A549 (cell line): Measurements from ENCODE around the gene BPIFA1. TPM values are rescaled to one million over a fixed set of nuclear protein-coding genes. Genes with fewer than 3 reads are reported as not detected.

Experiments used
- ATAC-seq, 2 experiments: fragments of 200-7000 bp in 1 of 2; fragments of >200 bp in 1 of 2; cut with Nextera tagmentation in 1 of 2; cut with Tn5 transposase in 1 of 2; 3 replicates each; pipeline versions ENCODE4 v1.8.0 to v1.9.1; 2018 to 2020; ENCODE audit warnings: mild to moderate bottlenecking in 1 of 2, moderate library complexity in 1 of 2
- CTCF ChIA-PET: fragments of 300-600 bp; sonication (Branson Sonifier 250); formaldehyde crosslinking; extraction: SDS; loops from one replicate; lab custom pipeline; 2021; ENCODE audit warnings: antibody characterized with exemption, inconsistent platforms; lab: Yijun Ruan, JAX
- POLR2A ChIA-PET: fragments of 350-600 bp; formaldehyde crosslinking; extraction: SDS; loops from one replicate; lab custom pipeline; 2021; ENCODE audit warnings: antibody characterized with exemption, inconsistent platforms; lab: Yijun Ruan, JAX
- DNase-seq, 2 experiments: peaks; one replicate each; pipeline versions ENCODE4 v3.0.0 to v3.0.0-alpha.2; 2011 to 2016; ENCODE audit warnings: low read depth in 1 of 2, low spot score in 1 of 2
- FAIRE-seq: peaks from 2 replicates; lab custom pipeline; 2011; peaks lifted over from hg19 to GRCh38; lab: Jason Lieb, UNC
- H3K27ac ChIP-seq, 2 experiments: fragments of >200 bp; sonication (Bioruptor Twin); formaldehyde crosslinking; 3 replicates each; pipeline ENCODE4 v1.5.1; 2016 to 2017
- H3K4me1 ChIP-seq: fragments of >200 bp; sonication (Bioruptor Twin); formaldehyde crosslinking; 3 replicates; pipeline ENCODE4 v1.6.1; 2016
- H3K4me2 ChIP-seq: fragments of >200 bp; sonication (Bioruptor Twin); formaldehyde crosslinking; 3 replicates; pipeline ENCODE4 v1.6.1; 2016
- H3K4me3 ChIP-seq: fragments of >200 bp; sonication (Bioruptor Twin); formaldehyde crosslinking; 3 replicates; pipeline ENCODE4 v1.5.1; 2016
- H3K9me3 ChIP-seq: fragments of >200 bp; sonication (Bioruptor Twin); formaldehyde crosslinking; 3 replicates; pipeline ENCODE4 v1.6.1; 2016
- CEBPB ChIP-seq, 2 experiments: fragments of >200 bp in 1 of 2; sonication (Bioruptor Twin) in 1 of 2; formaldehyde crosslinking in 1 of 2; IDR thresholded peaks; 2 replicates each; pipeline ENCODE4 v1.6.1; 2012 to 2016
- EHF ChIP-seq: fragments of 250-450 bp; sonication (Bioruptor Pico); IDR thresholded peaks from 2 replicates; pipeline ENCODE4 v1.5.0; 2020; ENCODE audit warnings: mild to moderate bottlenecking
- EP300 ChIP-seq, 2 experiments: fragments of >200 bp; sonication (Bioruptor Twin); formaldehyde crosslinking; IDR thresholded peaks; 2 replicates in 1 of 2; 3 replicates in 1 of 2; pipeline ENCODE4 v1.6.1; 2016 to 2017
- ESRRA ChIP-seq: fragments of 150-350 bp; IDR thresholded peaks from 2 replicates; pipeline ENCODE4 v1.6.1; 2014; ENCODE audit warnings: mild to moderate bottlenecking, low read length, borderline replicate concordance
- HEYL ChIP-seq: fragments of 250-450 bp; sonication (Bioruptor Pico); IDR thresholded peaks from 2 replicates; pipeline ENCODE4 v1.8.0; 2021; ENCODE audit warnings: mild to moderate bottlenecking, moderate library complexity
- JUNB ChIP-seq: fragments of >200 bp; sonication (Bioruptor Twin); formaldehyde crosslinking; IDR thresholded peaks from 2 replicates; pipeline ENCODE4 v1.6.1; 2016
- KDM1A ChIP-seq: fragments of 200-600 bp; sonication (generic); IDR thresholded peaks from 2 replicates; pipeline ENCODE4 v1.6.1; 2016; ENCODE audit warnings: low read depth, mild to moderate bottlenecking
- KDM5A ChIP-seq: fragments of 200-600 bp; sonication (generic); IDR thresholded peaks from 2 replicates; pipeline ENCODE4 v1.6.1; 2016; ENCODE audit warnings: antibody characterized with exemption, mild to moderate bottlenecking
- MYC ChIP-seq: IDR thresholded peaks from 2 replicates; pipeline ENCODE4 v1.6.1; 2012; ENCODE audit warnings: mild to moderate bottlenecking, inconsistent platforms, low read length, improper control_type of control experiment, borderline replicate concordance
- NFE2L2 ChIP-seq: fragments of 150-350 bp; conservative IDR thresholded peaks from 2 replicates; pipeline ENCODE4 v1.6.1; 2014; ENCODE audit warnings: low read length
- NPAS2 ChIP-seq: fragments of 250-450 bp; sonication (Bioruptor Pico); IDR thresholded peaks from 2 replicates; pipeline ENCODE4 v1.8.0; 2022; ENCODE audit warnings: mild to moderate bottlenecking, moderate library complexity, borderline replicate concordance
- RAD21 ChIP-seq, 2 experiments: fragments of >200 bp in 1 of 2; sonication (Bioruptor Twin) in 1 of 2; formaldehyde crosslinking in 1 of 2; IDR thresholded peaks in 1 of 2; conservative IDR thresholded peaks in 1 of 2; 2 replicates in 1 of 2; 3 replicates in 1 of 2; pipeline ENCODE4 v1.6.1; 2012 to 2018; ENCODE audit warnings: inconsistent platforms in 1 of 2
- RFX5 ChIP-seq: fragments of 450-650 bp; IDR thresholded peaks from 2 replicates; pipeline ENCODE4 v1.7.1; 2014; ENCODE audit warnings: antibody characterized with exemption, mild to moderate bottlenecking, moderate library complexity
- SMC3 ChIP-seq: fragments of >200 bp; sonication (Bioruptor Twin); formaldehyde crosslinking; IDR thresholded peaks from 3 replicates; pipeline ENCODE4 v1.6.1; 2018; ENCODE audit warnings: inconsistent platforms
- SREBF2 ChIP-seq: fragments of 450-650 bp; IDR thresholded peaks from 2 replicates; pipeline ENCODE4 v1.6.1; 2014; ENCODE audit warnings: mild to moderate bottlenecking, moderate library complexity
- TFCP2L1 ChIP-seq: fragments of 250-450 bp; sonication (Bioruptor Pico); IDR thresholded peaks from 2 replicates; pipeline ENCODE4 v1.5.0; 2021; ENCODE audit warnings: mild to moderate bottlenecking
- ZFP36 ChIP-seq: fragments of 450-650 bp; IDR thresholded peaks from 2 replicates; pipeline ENCODE4 v1.6.1; 2014; ENCODE audit warnings: borderline replicate concordance; ENCODE audit not compliant: partially characterized antibody
- ZSCAN20 ChIP-seq: fragments of 250-450 bp; sonication (Bioruptor Pico); IDR thresholded peaks from 2 replicates; pipeline ENCODE4 v1.8.0; 2022; ENCODE audit warnings: mild to moderate bottlenecking, moderate library complexity
- WGBS: methylation state at CpG from one replicate; pipeline ENCODE4 v1.1.6; 2017; ENCODE audit errors: missing lambda C conversion rate; 5-methylcytosine and 5-hydroxymethylcytosine counted together
- polyA plus RNA-seq, 4 experiments: library from polyadenylated mRNA; depleted of rRNA in 3 of 4; stranded (reverse); fragments of >200 nt; fragmentation: RNase III in 1 of 4; extraction: RNeasy Plus Mini Kit Qiagen cat#74134 plus additional on column Dnase treatment in 1 of 4; gene quantifications; 2 replicates in 3 of 4; 3 replicates in 1 of 4; pipeline ENCODE4 v1.2.3, GENCODE V29; 2011 to 2017
- TF ChIP-seq, protein P1 (sequence below): fragments of 250-450 bp; sonication (Bioruptor Pico); IDR thresholded peaks from 2 replicates; pipeline ENCODE4 v1.5.0; 2020; ENCODE audit warnings: low read depth, mild to moderate bottlenecking, moderate library complexity
- TF ChIP-seq, protein P2 (sequence below): fragments of 150-350 bp; IDR thresholded peaks from 2 replicates; pipeline ENCODE4 v1.6.1; 2014; ENCODE audit warnings: low read depth, mild to moderate bottlenecking, low read length
- TF ChIP-seq, protein P3 (sequence below): fragments of >200 bp; sonication (Bioruptor Twin); formaldehyde crosslinking; IDR thresholded peaks from 2 replicates; pipeline ENCODE4 v1.6.1; 2016
- TF ChIP-seq, protein P4 (sequence below): fragments of >200 bp; sonication (Bioruptor Twin); formaldehyde crosslinking; IDR thresholded peaks from 3 replicates; pipeline ENCODE4 v1.5.1; 2016

BPIFA1 gene
- polyA plus RNA-seq, 2 of the 4 experiments (the other 2 are of a cell fraction) = not detected

DNA sequence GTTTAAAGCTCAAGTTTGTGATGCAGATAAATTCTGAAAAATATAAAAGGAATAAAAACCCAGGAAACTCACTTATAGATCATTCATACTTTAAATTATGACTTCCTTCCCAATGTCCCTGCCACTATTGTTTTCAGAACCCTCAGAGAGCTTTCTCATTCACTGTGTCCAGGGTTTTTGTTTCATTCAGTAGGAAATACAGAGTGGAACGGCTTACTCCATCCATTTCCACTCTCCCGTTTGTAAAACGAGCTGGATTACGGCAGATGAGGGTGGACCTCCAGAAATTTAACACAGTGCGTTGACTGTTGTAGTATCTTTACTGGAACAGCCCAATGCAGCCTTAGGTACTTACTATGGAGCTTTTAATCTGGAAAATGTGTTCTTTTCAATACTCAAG, 23.6 kb downstream of the BPIFA1 start:
- Histone ChIP-seq H3K4me1 (no peaks in the 10 kb centered on the region), H3K9me3 (peaks cover 8% of the 10 kb centered on the region), H3K27ac (no peak overlapping the region), H3K4me3 (no peak overlapping the region), H3K4me2 (no peak overlapping the region)
- POLR2A ChIA-PET = no interaction called here
- FAIRE-seq (no peak), ATAC-seq (no peak), DNase-seq (no peak)
- TF ChIP-seq NFE2L2 = no peak
- no peak for TF ChIP-seq KDM5A
- TF ChIP-seq CEBPB (IDR thresholded peaks at IDR 0.05) = no peak
- no peak for TF ChIP-seq EHF (CRISPR knock-in tag)
- TF ChIP-seq, protein P1, sequence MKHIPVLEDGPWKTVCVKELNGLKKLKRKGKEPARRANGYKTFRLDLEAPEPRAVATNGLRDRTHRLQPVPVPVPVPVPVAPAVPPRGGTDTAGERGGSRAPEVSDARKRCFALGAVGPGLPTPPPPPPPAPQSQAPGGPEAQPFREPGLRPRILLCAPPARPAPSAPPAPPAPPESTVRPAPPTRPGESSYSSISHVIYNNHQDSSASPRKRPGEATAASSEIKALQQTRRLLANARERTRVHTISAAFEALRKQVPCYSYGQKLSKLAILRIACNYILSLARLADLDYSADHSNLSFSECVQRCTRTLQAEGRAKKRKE = no peak
- TF ChIP-seq ZFP36 = no peak
- TF ChIP-seq NPAS2 (CRISPR knock-in tag) = no peak
- no peak for TF ChIP-seq HEYL (CRISPR knock-in tag)
- TF ChIP-seq KDM1A = no peak
- TF ChIP-seq RFX5 = no peak
- no peak for TF ChIP-seq EP300 (IDR thresholded peaks at IDR 0.05)
- no peak for TF ChIP-seq SREBF2
- TF ChIP-seq, protein P2, sequence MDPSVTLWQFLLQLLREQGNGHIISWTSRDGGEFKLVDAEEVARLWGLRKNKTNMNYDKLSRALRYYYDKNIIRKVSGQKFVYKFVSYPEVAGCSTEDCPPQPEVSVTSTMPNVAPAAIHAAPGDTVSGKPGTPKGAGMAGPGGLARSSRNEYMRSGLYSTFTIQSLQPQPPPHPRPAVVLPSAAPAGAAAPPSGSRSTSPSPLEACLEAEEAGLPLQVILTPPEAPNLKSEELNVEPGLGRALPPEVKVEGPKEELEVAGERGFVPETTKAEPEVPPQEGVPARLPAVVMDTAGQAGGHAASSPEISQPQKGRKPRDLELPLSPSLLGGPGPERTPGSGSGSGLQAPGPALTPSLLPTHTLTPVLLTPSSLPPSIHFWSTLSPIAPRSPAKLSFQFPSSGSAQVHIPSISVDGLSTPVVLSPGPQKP = no peak
- TF ChIP-seq ESRRA = no peak
- no peak for TF ChIP-seq MYC
- 42% methylated on average over 5 of the region's 5 CpGs for WGBS
- CTCF ChIA-PET = interaction anchor here (1.0 to 2.7 kb wide), 4 partner anchors 10 to 40 kb away, joined by 3 to 9 read pairs (median 4); no protein-coding TSS in a partner anchor

DNA sequence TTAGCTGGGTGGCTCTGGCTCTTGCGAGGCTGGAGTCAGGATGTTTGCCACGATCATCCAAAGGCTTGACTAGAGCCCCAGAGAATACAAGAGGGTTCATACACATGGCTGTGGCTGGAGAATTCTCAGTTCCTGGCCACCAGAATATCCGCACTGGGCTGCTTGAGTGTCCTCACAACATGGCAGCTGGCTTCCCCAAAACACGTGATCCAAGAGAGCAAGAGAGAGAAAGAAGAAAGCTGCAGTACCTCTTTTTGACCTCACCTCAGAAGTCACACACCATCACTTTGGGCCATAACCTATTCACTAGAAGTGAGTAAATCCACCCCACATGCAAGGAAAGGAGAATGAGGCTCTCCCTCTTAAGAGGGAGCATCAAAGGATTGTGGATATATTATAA, 25.7 kb downstream of the BPIFA1 start:
- H3K27ac ChIP-seq = no peak overlapping the region
- peaks cover 8% of the 10 kb centered on the region for H3K9me3 ChIP-seq
- H3K4me2 ChIP-seq = no peak overlapping the region
- no peaks in the 10 kb centered on the region for H3K4me1 ChIP-seq
- DNase-seq (peak in 1 of 2 experiments; percentile 9), FAIRE-seq (no peak), ATAC-seq (no peak)
- ChIA-PET CTCF (interaction anchor here (0.9 to 2.7 kb wide), 3 partner anchors 14 to 42 kb away, joined by 3 to 9 read pairs (median 4); no protein-coding TSS in a partner anchor), POLR2A (no interaction called here)
- no peak for TF ChIP-seq SMC3
- TF ChIP-seq, protein P3, sequence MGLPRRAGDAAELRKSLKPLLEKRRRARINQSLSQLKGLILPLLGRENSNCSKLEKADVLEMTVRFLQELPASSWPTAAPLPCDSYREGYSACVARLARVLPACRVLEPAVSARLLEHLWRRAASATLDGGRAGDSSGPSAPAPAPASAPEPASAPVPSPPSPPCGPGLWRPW = no peak
- no peak overlapping the region for H3K4me3 ChIP-seq
- 56% methylated on average over 4 of the region's 4 CpGs for WGBS

DNA sequence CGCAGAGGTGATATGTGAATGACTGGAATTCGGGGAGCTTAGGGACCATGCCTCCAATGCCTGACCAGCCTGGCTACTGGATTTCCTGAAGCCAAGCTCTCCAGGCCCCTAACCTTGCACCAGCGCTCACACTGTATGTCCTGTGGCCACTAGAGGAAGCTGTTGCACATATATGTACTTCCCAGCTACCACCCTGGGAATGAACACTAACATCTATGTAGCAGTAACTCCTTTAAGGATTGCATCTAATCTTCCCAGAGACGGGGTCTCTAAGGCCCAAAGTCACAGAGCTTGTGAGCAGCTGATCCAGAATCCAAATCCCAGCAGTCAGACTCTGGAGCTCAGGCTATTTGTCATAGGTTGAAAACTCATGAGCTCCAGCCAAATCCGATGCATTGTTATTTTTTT, 26.9 kb downstream of the BPIFA1 start:
- WGBS = 21% methylated on average over 5 of the region's 5 CpGs
- ChIA-PET POLR2A (no interaction called here), CTCF (interaction anchor here (0.5 to 1.6 kb wide), 13 partner anchors 9 to 189 kb away, joined by 3 to 5 read pairs (median 4); no protein-coding TSS in a partner anchor)
- Histone ChIP-seq H3K27ac (no peak overlapping the region), H3K4me1 (no peaks in the 10 kb centered on the region), H3K4me3 (no peak overlapping the region), H3K4me2 (no peak overlapping the region), H3K9me3 (peaks cover 8% of the 10 kb centered on the region)
- ATAC-seq (peak; percentile 91 to 96), FAIRE-seq (no peak), DNase-seq (peak in 1 of 2 experiments; percentile 68)
- no peak for TF ChIP-seq TFCP2L1 (CRISPR knock-in tag)
- TF ChIP-seq, protein P4, sequence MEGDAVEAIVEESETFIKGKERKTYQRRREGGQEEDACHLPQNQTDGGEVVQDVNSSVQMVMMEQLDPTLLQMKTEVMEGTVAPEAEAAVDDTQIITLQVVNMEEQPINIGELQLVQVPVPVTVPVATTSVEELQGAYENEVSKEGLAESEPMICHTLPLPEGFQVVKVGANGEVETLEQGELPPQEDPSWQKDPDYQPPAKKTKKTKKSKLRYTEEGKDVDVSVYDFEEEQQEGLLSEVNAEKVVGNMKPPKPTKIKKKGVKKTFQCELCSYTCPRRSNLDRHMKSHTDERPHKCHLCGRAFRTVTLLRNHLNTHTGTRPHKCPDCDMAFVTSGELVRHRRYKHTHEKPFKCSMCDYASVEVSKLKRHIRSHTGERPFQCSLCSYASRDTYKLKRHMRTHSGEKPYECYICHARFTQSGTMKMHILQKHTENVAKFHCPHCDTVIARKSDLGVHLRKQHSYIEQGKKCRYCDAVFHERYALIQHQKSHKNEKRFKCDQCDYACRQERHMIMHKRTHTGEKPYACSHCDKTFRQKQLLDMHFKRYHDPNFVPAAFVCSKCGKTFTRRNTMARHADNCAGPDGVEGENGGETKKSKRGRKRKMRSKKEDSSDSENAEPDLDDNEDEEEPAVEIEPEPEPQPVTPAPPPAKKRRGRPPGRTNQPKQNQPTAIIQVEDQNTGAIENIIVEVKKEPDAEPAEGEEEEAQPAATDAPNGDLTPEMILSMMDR = peak; percentile 49
- no peak for TF ChIP-seq ZSCAN20
- TF ChIP-seq SMC3 = peak; percentile 32; the same call in 1 of the 3 replicates
- TF ChIP-seq JUNB = no peak
- TF ChIP-seq RAD21 (conservative IDR thresholded peaks at IDR 0.05 in 1 of 2, IDR thresholded peaks at IDR 0.05 in 1 of 2) = peak; percentile 57 to 64
